ENCODE results near the gene CDK5RAP2. TPM values are rescaled to one million over a fixed set of nuclear protein-coding genes. Genes with fewer than 3 reads are reported as not detected.

CDK5RAP2 gene
- total and polyA plus RNA-seq, 2 experiments from 2014 or later: 23.9 to 30.9 TPM

DNA sequence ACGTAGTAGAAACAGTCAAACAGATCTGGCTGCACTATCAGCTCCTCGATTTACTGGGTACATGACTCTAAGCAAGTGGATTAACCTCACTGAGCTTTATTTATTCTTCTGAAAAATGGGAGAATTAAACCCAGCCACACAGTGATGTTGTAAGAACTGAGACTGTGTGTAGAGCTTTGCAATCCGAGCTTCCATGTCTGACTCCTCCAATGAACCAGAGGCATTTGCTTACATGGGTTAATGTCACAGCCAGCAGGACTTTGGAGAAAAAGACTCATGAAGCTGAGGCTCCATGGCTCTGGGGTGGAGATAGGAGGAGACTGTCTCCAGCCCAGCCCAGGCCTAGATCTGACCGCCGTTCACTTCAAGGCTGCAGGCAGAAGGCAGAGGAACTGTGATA, 201.3 kb downstream of the CDK5RAP2 start:
- no peaks in the 10 kb centered on the region for H3K79me2 ChIP-seq
- no peak overlapping the region for H3K27ac ChIP-seq
- H3K9me2 ChIP-seq (replicated peaks; ENCODE audit: insufficient read depth): no peaks in the 10 kb centered on the region
- H3K27me3 ChIP-seq: no peaks in the 10 kb centered on the region
- no peak overlapping the region for H3K4me2 ChIP-seq
- peaks cover 1% of the 10 kb centered on the region for H3K4me1 ChIP-seq (ENCODE audit: insufficient read depth)
- 67% methylated on average over 5 of the region's 5 CpGs for WGBS (ENCODE audit: low lambda C conversion rate, missing lambda C conversion rate)
- H2AFZ ChIP-seq: no peak overlapping the region
- no peak overlapping the region for H3K4me3 ChIP-seq
- no peak for DNase-seq (ENCODE audit: low spot score)
- no peaks in the 10 kb centered on the region for H4K20me1 ChIP-seq (ENCODE audit: insufficient read depth, poor library complexity, severe bottlenecking)
- TF ChIP-seq, protein P1, sequence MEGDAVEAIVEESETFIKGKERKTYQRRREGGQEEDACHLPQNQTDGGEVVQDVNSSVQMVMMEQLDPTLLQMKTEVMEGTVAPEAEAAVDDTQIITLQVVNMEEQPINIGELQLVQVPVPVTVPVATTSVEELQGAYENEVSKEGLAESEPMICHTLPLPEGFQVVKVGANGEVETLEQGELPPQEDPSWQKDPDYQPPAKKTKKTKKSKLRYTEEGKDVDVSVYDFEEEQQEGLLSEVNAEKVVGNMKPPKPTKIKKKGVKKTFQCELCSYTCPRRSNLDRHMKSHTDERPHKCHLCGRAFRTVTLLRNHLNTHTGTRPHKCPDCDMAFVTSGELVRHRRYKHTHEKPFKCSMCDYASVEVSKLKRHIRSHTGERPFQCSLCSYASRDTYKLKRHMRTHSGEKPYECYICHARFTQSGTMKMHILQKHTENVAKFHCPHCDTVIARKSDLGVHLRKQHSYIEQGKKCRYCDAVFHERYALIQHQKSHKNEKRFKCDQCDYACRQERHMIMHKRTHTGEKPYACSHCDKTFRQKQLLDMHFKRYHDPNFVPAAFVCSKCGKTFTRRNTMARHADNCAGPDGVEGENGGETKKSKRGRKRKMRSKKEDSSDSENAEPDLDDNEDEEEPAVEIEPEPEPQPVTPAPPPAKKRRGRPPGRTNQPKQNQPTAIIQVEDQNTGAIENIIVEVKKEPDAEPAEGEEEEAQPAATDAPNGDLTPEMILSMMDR (IDR thresholded peaks at IDR 0.05; ENCODE audit: poor library complexity): no peak
- TF ChIP-seq EZH2phosphoT487 (IDR thresholded peaks at IDR 0.05; ENCODE audit: low read depth, severe bottlenecking, unreplicated experiment): no peak
- TF ChIP-seq EZH2 (IDR thresholded peaks at IDR 0.05; ENCODE audit: borderline replicate concordance): no peak
- H3K9me3 ChIP-seq (ENCODE audit: low read depth): no peaks in the 10 kb centered on the region
- H3K36me3 ChIP-seq (replicated peaks; ENCODE audit: insufficient read depth, low read depth): no peaks in the 10 kb centered on the region

DNA sequence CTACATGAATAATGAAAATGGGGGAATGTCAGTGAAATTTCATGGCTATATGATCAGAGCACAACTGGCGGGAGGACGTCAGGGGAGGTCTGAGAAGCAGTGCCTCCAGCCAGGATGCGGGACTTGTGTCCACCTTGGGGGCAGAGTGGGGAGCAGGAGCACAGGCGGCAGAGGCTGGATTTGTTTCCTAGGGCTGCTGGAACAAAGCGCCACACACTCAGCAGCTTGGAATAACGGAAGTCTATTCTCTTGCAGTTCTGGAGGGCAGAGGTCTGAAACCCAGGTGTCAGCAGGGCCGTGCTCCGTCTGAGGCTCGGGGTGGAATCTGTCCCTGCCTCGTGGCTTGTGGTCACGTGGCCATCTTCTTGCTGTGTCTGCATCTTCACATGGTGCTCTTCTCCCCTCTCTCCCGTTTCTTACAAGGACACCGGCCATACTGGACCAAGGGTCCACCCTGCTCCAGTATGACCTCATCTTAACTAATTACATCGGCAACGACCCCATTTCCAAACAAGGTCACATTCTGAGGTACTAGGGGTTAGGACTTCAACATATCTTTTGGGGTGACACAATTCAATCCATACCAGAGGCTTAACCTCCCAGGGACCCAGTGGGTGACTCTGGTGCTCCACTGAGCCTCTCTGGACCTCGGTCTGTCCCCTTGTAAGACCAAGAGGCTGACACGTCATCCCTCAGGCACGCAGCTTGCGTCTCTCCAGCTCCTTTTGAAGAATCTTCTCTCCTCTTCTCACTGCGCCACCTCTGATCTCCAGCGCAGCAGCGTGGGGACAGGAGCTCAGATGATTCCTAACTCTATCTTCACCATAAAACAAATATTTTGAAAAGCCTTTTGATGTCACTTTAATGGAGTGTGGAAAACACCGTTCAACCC, 202.5 kb downstream of the CDK5RAP2 start:
- 90% methylated on average over 23 of the region's 23 CpGs for WGBS (ENCODE audit: low lambda C conversion rate, missing lambda C conversion rate)
- no peak overlapping the region for H3K4me2 ChIP-seq
- H3K9me2 ChIP-seq (replicated peaks; ENCODE audit: insufficient read depth): no peaks in the 10 kb centered on the region
- DNase-seq (ENCODE audit: low spot score): no peak
- H3K27ac ChIP-seq: no peak overlapping the region
- no peaks in the 10 kb centered on the region for H3K27me3 ChIP-seq
- no peaks in the 10 kb centered on the region for H3K9me3 ChIP-seq (ENCODE audit: low read depth)
- H3K36me3 ChIP-seq (replicated peaks; ENCODE audit: insufficient read depth, low read depth): no peaks in the 10 kb centered on the region
- H2AFZ ChIP-seq: no peak overlapping the region
- H3K4me1 ChIP-seq (ENCODE audit: insufficient read depth): no peaks in the 10 kb centered on the region
- TF ChIP-seq EZH2phosphoT487 (IDR thresholded peaks at IDR 0.05; ENCODE audit: low read depth, severe bottlenecking, unreplicated experiment): no peak
- TF ChIP-seq, protein P1 (IDR thresholded peaks at IDR 0.05; ENCODE audit: poor library complexity): no peak
- no peak for TF ChIP-seq EZH2 (IDR thresholded peaks at IDR 0.05; ENCODE audit: borderline replicate concordance)
- no peaks in the 10 kb centered on the region for H3K79me2 ChIP-seq
- H4K20me1 ChIP-seq (ENCODE audit: insufficient read depth, poor library complexity, severe bottlenecking): no peaks in the 10 kb centered on the region
- no peak overlapping the region for H3K4me3 ChIP-seq

GRCh38 chr9:120376101-120376500, 203.9 kb downstream of the CDK5RAP2 start:
- Histone ChIP-seq H4K20me1 (ENCODE audit: insufficient read depth, poor library complexity, severe bottlenecking) (no peaks in the 10 kb centered on the region), H3K27ac (no peak overlapping the region), H3K9me3 (ENCODE audit: low read depth) (no peaks in the 10 kb centered on the region), H3K79me2 (no peaks in the 10 kb centered on the region), H3K4me2 (no peak overlapping the region), H3K27me3 (no peaks in the 10 kb centered on the region), H3K4me1 (ENCODE audit: insufficient read depth) (no peaks in the 10 kb centered on the region), H3K9me2 (replicated peaks; ENCODE audit: insufficient read depth) (no peaks in the 10 kb centered on the region), H3K36me3 (replicated peaks; ENCODE audit: insufficient read depth, low read depth) (no peaks in the 10 kb centered on the region), H2AFZ (no peak overlapping the region), H3K4me3 (no peak overlapping the region)
- DNase-seq (ENCODE audit: low spot score): no peak
- WGBS (ENCODE audit: low lambda C conversion rate, missing lambda C conversion rate): 91% methylated on average over 7 of the region's 7 CpGs
- no peak for TF ChIP-seq EZH2 (IDR thresholded peaks at IDR 0.05; ENCODE audit: borderline replicate concordance)
- TF ChIP-seq EZH2phosphoT487 (IDR thresholded peaks at IDR 0.05; ENCODE audit: low read depth, severe bottlenecking, unreplicated experiment): no peak
- TF ChIP-seq, protein P1 (IDR thresholded peaks at IDR 0.05; ENCODE audit: poor library complexity): no peak
